ENCODE measurements around the gene KIF20B.
"Not testable (repeated sequence)": the region's sequence is repeated elsewhere in the genome, so short reads cannot be mapped to it uniquely, and the experiment has no call there.

The KIF20B gene

GRCh38 chr10:89805599-89806013 is 104.2 kb downstream of the KIF20B start:
- H3K4me3 ChIP-seq (ENCODE audit: low read depth, low read length): no peak overlapping the region
- H3K9ac ChIP-seq (ENCODE audit: low read depth, low read length): no peak overlapping the region
- H3K4me1 ChIP-seq (ENCODE audit: control insufficient read depth, insufficient read depth, low read length): no peaks in the 10 kb centered on the region
- H3K27me3 ChIP-seq (ENCODE audit: control insufficient read depth, insufficient read depth, low read length): no peaks in the 10 kb centered on the region
- H3K9me3 ChIP-seq (ENCODE audit: control insufficient read depth, insufficient read depth, low read length): no peaks in the 10 kb centered on the region
- H3K27ac ChIP-seq (ENCODE audit: low read depth, low read length): no peak overlapping the region
- H3K36me3 ChIP-seq (ENCODE audit: control insufficient read depth, insufficient read depth, low read length): no peaks in the 10 kb centered on the region

- Histone ChIP-seq H3K36me3 (ENCODE audit: control insufficient read depth, insufficient read depth, low read length) (no peaks in the 10 kb centered on the region), H3K9me3 (ENCODE audit: control insufficient read depth, insufficient read depth, low read length) (no peaks in the 10 kb centered on the region), H3K4me1 (ENCODE audit: control insufficient read depth, insufficient read depth, low read length) (no peaks in the 10 kb centered on the region), H3K9ac (ENCODE audit: low read depth, low read length) (no peak overlapping the region), H3K27ac (ENCODE audit: low read depth, low read length) (no peak overlapping the region), H3K4me3 (ENCODE audit: low read depth, low read length) (no peak overlapping the region), H3K27me3 (ENCODE audit: control insufficient read depth, insufficient read depth, low read length) (no peaks in the 10 kb centered on the region)
Observed at GRCh38 chr10:89808842-89809241, 107.5 kb downstream of the KIF20B start.

- Histone ChIP-seq H3K4me3 (ENCODE audit: low read depth, low read length) (no peak overlapping the region), H3K4me1 (ENCODE audit: control insufficient read depth, insufficient read depth, low read length) (no peaks in the 10 kb centered on the region), H3K27ac (ENCODE audit: low read depth, low read length) (no peak overlapping the region), H3K27me3 (ENCODE audit: control insufficient read depth, insufficient read depth, low read length) (no peaks in the 10 kb centered on the region), H3K36me3 (ENCODE audit: control insufficient read depth, insufficient read depth, low read length) (no peaks in the 10 kb centered on the region), H3K9ac (ENCODE audit: low read depth, low read length) (no peak overlapping the region), H3K9me3 (ENCODE audit: control insufficient read depth, insufficient read depth, low read length) (no peaks in the 10 kb centered on the region)
Observed at GRCh38 chr10:89809766-89810165, 108.4 kb downstream of the KIF20B start.

GRCh38 chr10:89810908-89811525 is 109.6 kb downstream of the KIF20B start:
- no peak overlapping the region for H3K27ac ChIP-seq (ENCODE audit: low read depth, low read length)
- no peaks in the 10 kb centered on the region for H3K27me3 ChIP-seq (ENCODE audit: control insufficient read depth, insufficient read depth, low read length)
- H3K9ac ChIP-seq (ENCODE audit: low read depth, low read length): no peak overlapping the region
- no peaks in the 10 kb centered on the region for H3K9me3 ChIP-seq (ENCODE audit: control insufficient read depth, insufficient read depth, low read length)
- H3K36me3 ChIP-seq (ENCODE audit: control insufficient read depth, insufficient read depth, low read length): no peaks in the 10 kb centered on the region
- H3K4me1 ChIP-seq (ENCODE audit: control insufficient read depth, insufficient read depth, low read length): no peaks in the 10 kb centered on the region
- no peak overlapping the region for H3K4me3 ChIP-seq (ENCODE audit: low read depth, low read length)

- H3K4me3 ChIP-seq (ENCODE audit: low read depth, low read length): no peak overlapping the region
- H3K27ac ChIP-seq (ENCODE audit: low read depth, low read length): no peak overlapping the region
- H3K9me3 ChIP-seq (ENCODE audit: control insufficient read depth, insufficient read depth, low read length): peaks cover 3% of the 10 kb centered on the region
- H3K4me1 ChIP-seq (ENCODE audit: control insufficient read depth, insufficient read depth, low read length): no peaks in the 10 kb centered on the region
- H3K36me3 ChIP-seq (ENCODE audit: control insufficient read depth, insufficient read depth, low read length): no peaks in the 10 kb centered on the region
- H3K27me3 ChIP-seq (ENCODE audit: control insufficient read depth, insufficient read depth, low read length): no peaks in the 10 kb centered on the region
- H3K9ac ChIP-seq (ENCODE audit: low read depth, low read length): no peak overlapping the region
Observed at GRCh38 chr10:89813546-89813945, 112.2 kb downstream of the KIF20B start.

- H3K4me3 ChIP-seq (ENCODE audit: low read depth, low read length): no peak overlapping the region
- H3K4me1 ChIP-seq (ENCODE audit: control insufficient read depth, insufficient read depth, low read length): no peaks in the 10 kb centered on the region
- peaks cover 10% of the 10 kb centered on the region for H3K9me3 ChIP-seq (ENCODE audit: control insufficient read depth, insufficient read depth, low read length)
- H3K27me3 ChIP-seq (ENCODE audit: control insufficient read depth, insufficient read depth, low read length): no peaks in the 10 kb centered on the region
- no peak overlapping the region for H3K9ac ChIP-seq (ENCODE audit: low read depth, low read length)
- H3K36me3 ChIP-seq (ENCODE audit: control insufficient read depth, insufficient read depth, low read length): no peaks in the 10 kb centered on the region
- H3K27ac ChIP-seq (ENCODE audit: low read depth, low read length): no peak overlapping the region
Observed at GRCh38 chr10:89814278-89814677, 112.9 kb downstream of the KIF20B start.

GRCh38 chr10:89815049-89815853 is 113.9 kb downstream of the KIF20B start:
- no peaks in the 10 kb centered on the region for H3K4me1 ChIP-seq (ENCODE audit: control insufficient read depth, insufficient read depth, low read length)
- no peak overlapping the region for H3K27ac ChIP-seq (ENCODE audit: low read depth, low read length)
- no peak overlapping the region for H3K9ac ChIP-seq (ENCODE audit: low read depth, low read length)
- no peaks in the 10 kb centered on the region for H3K36me3 ChIP-seq (ENCODE audit: control insufficient read depth, insufficient read depth, low read length)
- no peak overlapping the region for H3K4me3 ChIP-seq (ENCODE audit: low read depth, low read length)
- peaks cover 16% of the 10 kb centered on the region for H3K9me3 ChIP-seq (ENCODE audit: control insufficient read depth, insufficient read depth, low read length)
- no peaks in the 10 kb centered on the region for H3K27me3 ChIP-seq (ENCODE audit: control insufficient read depth, insufficient read depth, low read length)

GRCh38 chr10:89819008-89819407 is 117.6 kb downstream of the KIF20B start:
- not testable (repeated sequence) for H3K9ac ChIP-seq (ENCODE audit: low read depth, low read length); H3K27ac ChIP-seq (ENCODE audit: low read depth, low read length); H3K36me3 ChIP-seq (ENCODE audit: control insufficient read depth, insufficient read depth, low read length); H3K4me1 ChIP-seq (ENCODE audit: control insufficient read depth, insufficient read depth, low read length); H3K4me3 ChIP-seq (ENCODE audit: low read depth, low read length); H3K27me3 ChIP-seq (ENCODE audit: control insufficient read depth, insufficient read depth, low read length)
- peaks cover 16% of the 10 kb centered on the region for H3K9me3 ChIP-seq (ENCODE audit: control insufficient read depth, insufficient read depth, low read length)
